Spleen (tissue), 7 donors: ENCODE measurements around the gene FDXR.

Source experiments
- POLR2A ChIP-seq, 3 donors: fragments of 450-650 bp; IDR thresholded peaks; one replicate each; pipeline ENCODE4 v1.5.1; 2017; ENCODE audit warnings: antibody characterized with exemption in 3 of 3, mild to moderate bottlenecking in 1 of 3
- POLR2AphosphoS5 ChIP-seq, 3 donors: sonication (generic); formaldehyde crosslinking; IDR thresholded peaks; one replicate each; pipeline ENCODE4 v1.5.1; 2017; ENCODE audit warnings: antibody characterized with exemption in 3 of 3
- TF ChIP-seq, protein P1 (sequence below), 11 experiments: fragments of 200-600 bp in 7 of 11; fragments of 450-650 bp in 4 of 11; sonication (generic) in 4 of 11; IDR thresholded peaks in 8 of 11; conservative IDR thresholded peaks in 3 of 11; 1 replicate in 7 of 11; 2 replicates in 4 of 11; pipeline versions ENCODE4 v1.4.0 to v1.8.0; 2016 to 2021; ENCODE audit warnings: antibody characterized with exemption in 11 of 11, inconsistent platforms in 4 of 11, mild to moderate bottlenecking in 1 of 11
- donor health status: DM: no; HTN: no; CAD: no; lungs with moderate emphysema.
- donor health status: DM: no; HTN: no; CAD: no.
- donor health status: DM: no; HTN: no; CAD: no.

DNA sequence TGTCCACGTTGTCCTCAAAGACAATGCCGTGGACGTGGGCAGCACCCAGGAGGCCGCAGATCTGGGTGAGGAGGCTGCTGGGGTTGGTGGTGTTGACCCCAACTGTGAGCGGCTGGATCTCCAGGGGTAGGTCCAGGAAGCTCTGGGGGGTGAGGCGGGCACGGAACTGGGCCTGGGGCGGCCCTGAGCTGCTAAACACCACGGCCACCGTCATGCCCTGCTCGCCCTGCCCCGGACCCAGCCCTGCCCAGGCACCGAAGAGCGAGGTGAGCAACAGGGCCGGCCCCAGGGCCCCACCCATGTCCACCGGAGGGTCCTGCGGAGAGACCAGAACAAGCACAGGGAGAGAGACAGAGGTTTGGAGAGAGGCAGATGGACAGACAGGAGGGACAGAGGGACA is 18.0 kb downstream of the FDXR start:
- TF ChIP-seq POLR2A (IDR thresholded peaks at IDR 0.05) (no peak), POLR2AphosphoS5 (IDR thresholded peaks at IDR 0.05) (peak in 1 of 3 donors; percentile 9)
- TF ChIP-seq, protein P1, sequence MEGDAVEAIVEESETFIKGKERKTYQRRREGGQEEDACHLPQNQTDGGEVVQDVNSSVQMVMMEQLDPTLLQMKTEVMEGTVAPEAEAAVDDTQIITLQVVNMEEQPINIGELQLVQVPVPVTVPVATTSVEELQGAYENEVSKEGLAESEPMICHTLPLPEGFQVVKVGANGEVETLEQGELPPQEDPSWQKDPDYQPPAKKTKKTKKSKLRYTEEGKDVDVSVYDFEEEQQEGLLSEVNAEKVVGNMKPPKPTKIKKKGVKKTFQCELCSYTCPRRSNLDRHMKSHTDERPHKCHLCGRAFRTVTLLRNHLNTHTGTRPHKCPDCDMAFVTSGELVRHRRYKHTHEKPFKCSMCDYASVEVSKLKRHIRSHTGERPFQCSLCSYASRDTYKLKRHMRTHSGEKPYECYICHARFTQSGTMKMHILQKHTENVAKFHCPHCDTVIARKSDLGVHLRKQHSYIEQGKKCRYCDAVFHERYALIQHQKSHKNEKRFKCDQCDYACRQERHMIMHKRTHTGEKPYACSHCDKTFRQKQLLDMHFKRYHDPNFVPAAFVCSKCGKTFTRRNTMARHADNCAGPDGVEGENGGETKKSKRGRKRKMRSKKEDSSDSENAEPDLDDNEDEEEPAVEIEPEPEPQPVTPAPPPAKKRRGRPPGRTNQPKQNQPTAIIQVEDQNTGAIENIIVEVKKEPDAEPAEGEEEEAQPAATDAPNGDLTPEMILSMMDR (IDR thresholded peaks at IDR 0.05 in 8 of 11, conservative IDR thresholded peaks at IDR 0.05 in 3 of 11) = no peak
